ENCODE results near the gene ZFP90.

DNA sequence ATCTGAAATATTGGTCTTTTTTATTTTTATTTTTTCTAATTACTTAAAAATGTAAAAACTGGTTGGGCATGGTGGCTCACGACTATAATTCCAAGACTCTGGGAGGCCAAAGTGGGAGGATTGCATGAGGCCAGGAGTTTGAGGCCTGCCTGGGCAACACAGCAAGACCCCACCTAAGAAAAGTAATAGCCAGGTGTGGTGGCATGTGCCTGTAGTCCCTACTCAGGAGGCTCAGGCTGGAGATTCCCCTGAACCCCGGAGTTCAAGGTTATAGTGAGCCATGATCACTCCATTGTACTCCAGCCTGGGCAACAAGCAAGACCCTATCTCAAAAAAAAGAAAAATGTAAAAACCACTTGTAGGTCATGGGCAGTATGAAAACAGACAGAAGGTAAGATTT lies 69.2 kb downstream of the ZFP90 start:
- no peak for TF ChIP-seq CTCF (conservative IDR thresholded peaks at IDR 0.05)
- no peak for TF ChIP-seq EZH2 (IDR thresholded peaks at IDR 0.05; ENCODE audit: low read depth)

Measured in PC-9 (cell line).